Panc1 (cell line): ENCODE measurements around the gene S1PR1.

Experiments
- CTCF ChIP-seq: fragments of 450-650 bp; IDR thresholded peaks from 2 replicates; pipeline ENCODE4 v1.5.1; 2017; ENCODE audit warnings: mild to moderate bottlenecking
- POLR2AphosphoS5 ChIP-seq: IDR thresholded peaks from 2 replicates; pipeline ENCODE4 v1.6.1; 2012; ENCODE audit warnings: mild to moderate bottlenecking, low read depth, low read length, moderate library complexity
- SIN3A ChIP-seq: IDR thresholded peaks from 2 replicates; pipeline ENCODE4 v1.6.1; 2012; ENCODE audit warnings: low read depth, mild to moderate bottlenecking, low read length, moderate library complexity, borderline replicate concordance; ENCODE audit not compliant: insufficient read depth
- TCF7L2 ChIP-seq: IDR thresholded peaks from 2 replicates; pipeline ENCODE4 v1.6.1; 2011; ENCODE audit warnings: mild to moderate bottlenecking, low read depth, low read length, inconsistent platforms
- TF ChIP-seq, protein P1 (sequence below), 2 experiments: IDR thresholded peaks; 2 replicates each; pipeline ENCODE4 v1.6.1; 2011 to 2012; ENCODE audit warnings: low read depth in 2 of 2, control low read depth in 1 of 2, low read length in 1 of 2, mild to moderate bottlenecking in 1 of 2, moderate library complexity in 1 of 2; ENCODE audit not compliant: insufficient read depth in 1 of 2

GRCh38 chr1:101240041-101240430 lies 3.2 kb downstream of the S1PR1 start:
- no peak for TF ChIP-seq CTCF
- TF ChIP-seq, protein P1, sequence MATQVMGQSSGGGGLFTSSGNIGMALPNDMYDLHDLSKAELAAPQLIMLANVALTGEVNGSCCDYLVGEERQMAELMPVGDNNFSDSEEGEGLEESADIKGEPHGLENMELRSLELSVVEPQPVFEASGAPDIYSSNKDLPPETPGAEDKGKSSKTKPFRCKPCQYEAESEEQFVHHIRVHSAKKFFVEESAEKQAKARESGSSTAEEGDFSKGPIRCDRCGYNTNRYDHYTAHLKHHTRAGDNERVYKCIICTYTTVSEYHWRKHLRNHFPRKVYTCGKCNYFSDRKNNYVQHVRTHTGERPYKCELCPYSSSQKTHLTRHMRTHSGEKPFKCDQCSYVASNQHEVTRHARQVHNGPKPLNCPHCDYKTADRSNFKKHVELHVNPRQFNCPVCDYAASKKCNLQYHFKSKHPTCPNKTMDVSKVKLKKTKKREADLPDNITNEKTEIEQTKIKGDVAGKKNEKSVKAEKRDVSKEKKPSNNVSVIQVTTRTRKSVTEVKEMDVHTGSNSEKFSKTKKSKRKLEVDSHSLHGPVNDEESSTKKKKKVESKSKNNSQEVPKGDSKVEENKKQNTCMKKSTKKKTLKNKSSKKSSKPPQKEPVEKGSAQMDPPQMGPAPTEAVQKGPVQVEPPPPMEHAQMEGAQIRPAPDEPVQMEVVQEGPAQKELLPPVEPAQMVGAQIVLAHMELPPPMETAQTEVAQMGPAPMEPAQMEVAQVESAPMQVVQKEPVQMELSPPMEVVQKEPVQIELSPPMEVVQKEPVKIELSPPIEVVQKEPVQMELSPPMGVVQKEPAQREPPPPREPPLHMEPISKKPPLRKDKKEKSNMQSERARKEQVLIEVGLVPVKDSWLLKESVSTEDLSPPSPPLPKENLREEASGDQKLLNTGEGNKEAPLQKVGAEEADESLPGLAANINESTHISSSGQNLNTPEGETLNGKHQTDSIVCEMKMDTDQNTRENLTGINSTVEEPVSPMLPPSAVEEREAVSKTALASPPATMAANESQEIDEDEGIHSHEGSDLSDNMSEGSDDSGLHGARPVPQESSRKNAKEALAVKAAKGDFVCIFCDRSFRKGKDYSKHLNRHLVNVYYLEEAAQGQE (IDR thresholded peaks at IDR 0.05; ENCODE audit: insufficient read depth in 1 of 2, low read depth in 2 of 2, low read length in 1 of 2): no peak
- no peak for TF ChIP-seq POLR2AphosphoS5
- TF ChIP-seq SIN3A: no peak
- no peak for TF ChIP-seq TCF7L2
